ENCODE measurements around the gene NKD2. TPM values are rescaled to one million over a fixed set of nuclear protein-coding genes. Genes with fewer than 3 reads are reported as not detected.

NKD2 gene
- total RNA-seq, 1 experiment from 2014 or later: 1.9 TPM

- no peak for DNase-seq (ENCODE audit: low read depth, low spot score)
- in situ Hi-C loops (cut with HindIII; ENCODE audit: low pct_unique_long_range_greater_than_20kb, low sequenced_read_pairs): no loop called here
Observed at GRCh38 chr5:1006656-1007071, 1.9 kb upstream of the NKD2 start.

GRCh38 chr5:1007221-1007680, 1.4 kb upstream of the NKD2 start:
- DNase-seq (ENCODE audit: low read depth, low spot score): peak; percentile 24
- in situ Hi-C loops (cut with HindIII; ENCODE audit: low pct_unique_long_range_greater_than_20kb, low sequenced_read_pairs): no loop called here

GRCh38 chr5:1007681-1008450, 736 bp upstream of the NKD2 start:
- no peak for DNase-seq (ENCODE audit: low read depth, low spot score)
- in situ Hi-C loops (cut with HindIII; ENCODE audit: low pct_unique_long_range_greater_than_20kb, low sequenced_read_pairs): no loop called here

- in situ Hi-C loops (cut with HindIII; ENCODE audit: low pct_unique_long_range_greater_than_20kb, low sequenced_read_pairs): no loop called here
- no peak for DNase-seq (ENCODE audit: low read depth, low spot score)
Observed at GRCh38 chr5:1009359-1010180, 968 bp downstream of the NKD2 start.

GRCh38 chr5:1010181-1010510, 1.5 kb downstream of the NKD2 start:
- no peak for DNase-seq (ENCODE audit: low read depth, low spot score)
- in situ Hi-C loops (cut with HindIII; ENCODE audit: low pct_unique_long_range_greater_than_20kb, low sequenced_read_pairs): no loop called here

- no peak for DNase-seq (ENCODE audit: low read depth, low spot score)
- in situ Hi-C loops (cut with HindIII; ENCODE audit: low pct_unique_long_range_greater_than_20kb, low sequenced_read_pairs): no loop called here
Observed at GRCh38 chr5:1010641-1011046, 2.0 kb downstream of the NKD2 start.

GRCh38 chr5:1011226-1011631, 2.6 kb downstream of the NKD2 start:
- DNase-seq (ENCODE audit: low read depth, low spot score): peak; percentile 65
- in situ Hi-C loops (cut with HindIII; ENCODE audit: low pct_unique_long_range_greater_than_20kb, low sequenced_read_pairs): no loop called here

- in situ Hi-C loops (cut with HindIII; ENCODE audit: low pct_unique_long_range_greater_than_20kb, low sequenced_read_pairs): no loop called here
- no peak for DNase-seq (ENCODE audit: low read depth, low spot score)
Observed at GRCh38 chr5:1011741-1012312, 3.2 kb downstream of the NKD2 start.

GRCh38 chr5:1012313-1012841, 3.8 kb downstream of the NKD2 start:
- in situ Hi-C loops (cut with HindIII; ENCODE audit: low pct_unique_long_range_greater_than_20kb, low sequenced_read_pairs): no loop called here
- no peak for DNase-seq (ENCODE audit: low read depth, low spot score)

GRCh38 chr5:1012900-1013237, 4.3 kb downstream of the NKD2 start:
- in situ Hi-C loops (cut with HindIII; ENCODE audit: low pct_unique_long_range_greater_than_20kb, low sequenced_read_pairs): no loop called here
- no peak for DNase-seq (ENCODE audit: low read depth, low spot score)

- no peak for DNase-seq (ENCODE audit: low read depth, low spot score)
- in situ Hi-C loops (cut with HindIII; ENCODE audit: low pct_unique_long_range_greater_than_20kb, low sequenced_read_pairs): no loop called here
Observed at GRCh38 chr5:1013238-1013947, 4.8 kb downstream of the NKD2 start.

- DNase-seq (ENCODE audit: low read depth, low spot score): no peak
- in situ Hi-C loops (cut with HindIII; ENCODE audit: low pct_unique_long_range_greater_than_20kb, low sequenced_read_pairs): no loop called here
Observed at GRCh38 chr5:1013948-1014301, 5.3 kb downstream of the NKD2 start.

GRCh38 chr5:1014346-1014745, 5.7 kb downstream of the NKD2 start:
- in situ Hi-C loops (cut with HindIII; ENCODE audit: low pct_unique_long_range_greater_than_20kb, low sequenced_read_pairs): no loop called here

GRCh38 chr5:1014781-1015221, 6.2 kb downstream of the NKD2 start:
- in situ Hi-C loops (cut with HindIII; ENCODE audit: low pct_unique_long_range_greater_than_20kb, low sequenced_read_pairs): no loop called here

More at GRCh38 chr5:1014346-1014745, 5.7 kb downstream of the NKD2 start:
- DNase-seq (ENCODE audit: low read depth, low spot score): no peak

GRCh38 chr5:1015507-1015906, 6.9 kb downstream of the NKD2 start:
- no peak for DNase-seq (ENCODE audit: low read depth, low spot score)
- in situ Hi-C loops (cut with HindIII; ENCODE audit: low pct_unique_long_range_greater_than_20kb, low sequenced_read_pairs): no loop called here

More at GRCh38 chr5:1014781-1015221, 6.2 kb downstream of the NKD2 start:
- no peak for DNase-seq (ENCODE audit: low read depth, low spot score)

- no peak for DNase-seq (ENCODE audit: low read depth, low spot score)
- in situ Hi-C loops (cut with HindIII; ENCODE audit: low pct_unique_long_range_greater_than_20kb, low sequenced_read_pairs): no loop called here
Observed at GRCh38 chr5:1016036-1016435, 7.4 kb downstream of the NKD2 start.

- in situ Hi-C loops (cut with HindIII; ENCODE audit: low pct_unique_long_range_greater_than_20kb, low sequenced_read_pairs): no loop called here
Observed at GRCh38 chr5:1016476-1016875, 7.9 kb downstream of the NKD2 start.

GRCh38 chr5:1017056-1017455, 8.5 kb downstream of the NKD2 start:
- DNase-seq (ENCODE audit: low read depth, low spot score): no peak
- in situ Hi-C loops (cut with HindIII; ENCODE audit: low pct_unique_long_range_greater_than_20kb, low sequenced_read_pairs): no loop called here

More at GRCh38 chr5:1016476-1016875, 7.9 kb downstream of the NKD2 start:
- no peak for DNase-seq (ENCODE audit: low read depth, low spot score)
